Thoracic aorta (tissue), 2 donors: ENCODE measurements around the gene RAC3. TPM values are rescaled to one million over a fixed set of nuclear protein-coding genes. Genes with fewer than 3 reads are reported as not detected.

Source experiments
- ATAC-seq: fragments of 150-250 bp; one replicate; pipeline ENCODE4 v1.8.0; 2017; ENCODE audit warnings: low read depth; ENCODE audit not compliant: insufficient number of reproducible peaks, low FRiP score
- DNase-seq: peaks from one replicate; pipeline ENCODE4 v3.0.0-alpha.2; 2020; ENCODE audit warnings: low spot score
- H3K27ac ChIP-seq, 2 donors: fragments of 200-600 bp; sonication (generic); 1 replicate in 1 of 2; 2 replicates in 1 of 2; pipeline ENCODE4 v1.5.1; 2016; ENCODE audit warnings: mild to moderate bottlenecking in 2 of 2, moderate library complexity in 2 of 2
- H3K27me3 ChIP-seq: fragments of 200-600 bp; sonication (generic); replicated peaks from 2 replicates; pipeline ENCODE4 v1.6.0; 2016; ENCODE audit warnings: mild to moderate bottlenecking; ENCODE audit not compliant: insufficient read depth
- H3K36me3 ChIP-seq: fragments of 200-600 bp; sonication (generic); one replicate; pipeline ENCODE4 v1.5.1; 2016
- H3K4me1 ChIP-seq, 2 donors: fragments of 200-600 bp; sonication (generic); 1 replicate in 1 of 2; 2 replicates in 1 of 2; pipeline versions ENCODE4 v1.5.1 to v1.6.0; 2016; ENCODE audit warnings: low read depth in 2 of 2, mild to moderate bottlenecking in 1 of 2; ENCODE audit not compliant: control insufficient read depth in 1 of 2
- H3K4me3 ChIP-seq: fragments of 200-600 bp; sonication (generic); 2 replicates; pipeline ENCODE4 v1.5.1; 2016; ENCODE audit warnings: mild to moderate bottlenecking
- H3K9me3 ChIP-seq: fragments of 200-600 bp; sonication (generic); 2 replicates; pipeline ENCODE4 v1.5.1; 2016
- CTCF ChIP-seq: fragments of 200-600 bp; sonication (generic); IDR thresholded peaks from one replicate; pipeline ENCODE4 v1.5.1; 2019; ENCODE audit warnings: antibody characterized with exemption
- total RNA-seq, 2 donors: library from RNA; depleted of rRNA; stranded (reverse); fragments of >200 nt; gene quantifications; one replicate each; pipeline versions ENCODE4 v1.1.0 to v1.2.3, GENCODE V29; 2016

RAC3 gene
- total RNA-seq, 2 donors from 2014 or later: 1.8 TPM; not detected in 1

- TF ChIP-seq CTCF: no peak
- Histone ChIP-seq H3K36me3 (peaks cover 10% of the 10 kb centered on the region), H3K27me3 (no peaks in the 10 kb centered on the region), H3K27ac (no peak overlapping the region), H3K4me3 (no peak overlapping the region), H3K4me1 (peaks cover 8 to 28% of the 10 kb centered on the region in 2 donors), H3K9me3 (no peaks in the 10 kb centered on the region)
- no peak for ATAC-seq
- no peak for DNase-seq
Observed at GRCh38 chr17:82047914-82048570, 16.6 kb downstream of the RAC3 start.

DNA sequence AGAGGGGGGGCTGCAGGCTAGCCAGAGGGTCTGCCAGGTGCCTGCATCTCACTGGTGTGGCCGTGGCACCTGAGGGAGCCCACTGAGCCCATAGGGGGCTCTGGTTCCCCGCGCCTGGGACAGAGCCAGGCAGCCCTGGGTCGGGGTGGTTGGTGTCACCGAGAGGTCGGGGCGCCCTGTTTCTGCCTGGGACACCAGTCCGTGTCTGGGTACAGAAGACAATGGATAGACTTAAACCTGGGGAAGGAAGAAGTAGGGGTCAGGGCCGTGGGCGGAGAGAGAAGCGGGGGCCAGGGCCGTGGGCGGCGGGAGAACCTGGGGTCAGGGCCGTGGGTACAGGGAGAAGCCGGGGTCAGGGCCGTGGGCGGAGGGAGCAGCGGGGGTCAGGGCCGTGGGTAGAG lies 17.1 kb downstream of the RAC3 start:
- no peaks in the 10 kb centered on the region for H3K27me3 ChIP-seq
- ATAC-seq (no peak), DNase-seq (no peak)

GRCh38 chr17:82049106-82049505 lies 17.6 kb downstream of the RAC3 start:
- no peak overlapping the region for H3K4me3 ChIP-seq
- H3K27me3 ChIP-seq: no peaks in the 10 kb centered on the region
- ATAC-seq (no peak), DNase-seq (no peak)
- no peaks in the 10 kb centered on the region for H3K9me3 ChIP-seq
- peaks cover 9 to 38% of the 10 kb centered on the region in 2 donors for H3K4me1 ChIP-seq
- no peak for TF ChIP-seq CTCF
- H3K27ac ChIP-seq: no peak overlapping the region
- H3K36me3 ChIP-seq: peaks cover 15% of the 10 kb centered on the region

More for the DNA sequence above, 17.1 kb downstream of the RAC3 start:
- no peak overlapping the region for H3K27ac ChIP-seq
- peaks cover 9 to 33% of the 10 kb centered on the region in 2 donors for H3K4me1 ChIP-seq
- H3K4me3 ChIP-seq: no peak overlapping the region
- H3K9me3 ChIP-seq: no peaks in the 10 kb centered on the region
- no peak for TF ChIP-seq CTCF
- peaks cover 10% of the 10 kb centered on the region for H3K36me3 ChIP-seq

DNA sequence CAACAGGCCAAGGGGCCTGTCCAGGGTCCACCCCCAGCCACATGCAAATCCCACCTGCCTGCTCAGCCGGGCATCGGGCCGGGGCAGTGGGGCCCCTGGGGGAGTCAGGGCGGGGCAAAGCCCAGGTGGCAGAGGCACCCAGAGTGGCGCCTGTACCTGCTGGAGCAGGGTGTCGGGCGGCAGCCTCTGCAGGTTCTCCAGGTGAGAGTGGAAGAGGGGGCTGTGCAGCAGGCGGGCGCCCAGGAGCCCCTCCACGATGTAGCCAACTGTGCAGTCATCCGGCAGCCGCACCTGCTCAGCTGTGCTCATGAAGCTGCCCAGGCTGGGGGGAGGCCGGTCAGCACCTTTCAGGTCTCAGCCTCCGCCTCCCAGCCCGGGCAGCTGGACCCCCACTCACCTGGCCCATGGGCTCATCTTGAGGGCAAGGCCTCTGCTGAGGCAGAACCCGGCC lies 18.1 kb downstream of the RAC3 start:
- no peaks in the 10 kb centered on the region for H3K9me3 ChIP-seq
- H3K27me3 ChIP-seq: no peaks in the 10 kb centered on the region
- TF ChIP-seq CTCF: no peak
- peaks cover 20% of the 10 kb centered on the region for H3K36me3 ChIP-seq
- no peak overlapping the region for H3K27ac ChIP-seq
- peaks cover 9 to 38% of the 10 kb centered on the region in 2 donors for H3K4me1 ChIP-seq
- no peak for DNase-seq
- no peak for ATAC-seq
- no peak overlapping the region for H3K4me3 ChIP-seq

GRCh38 chr17:82050152-82050760 lies 18.8 kb downstream of the RAC3 start:
- H3K36me3 ChIP-seq: peaks cover 25% of the 10 kb centered on the region
- peaks cover 9 to 38% of the 10 kb centered on the region in 2 donors for H3K4me1 ChIP-seq
- H3K27me3 ChIP-seq: no peaks in the 10 kb centered on the region
- no peak for ATAC-seq
- no peak for DNase-seq
- no peak overlapping the region for H3K27ac ChIP-seq
- TF ChIP-seq CTCF: no peak
- no peaks in the 10 kb centered on the region for H3K9me3 ChIP-seq
- peak overlapping the region; percentile 82 for H3K4me3 ChIP-seq
